D721Med (cell line): Measurements from ENCODE around the gene FRG1.
"Not testable (repeated sequence)": the region's sequence is repeated elsewhere in the genome, so short reads cannot be mapped to it uniquely, and the experiment has no call there.

Experiments used
- DNase-seq: peaks from one replicate; pipeline ENCODE4 v3.0.0; 2011; ENCODE audit warnings: low spot score; ENCODE audit not compliant: insufficient read length
- FAIRE-seq: peaks from 2 replicates; lab custom pipeline; 2011; peaks lifted over from hg19 to GRCh38; lab: Jason Lieb, UNC
- TF ChIP-seq, protein P1 (sequence below): IDR thresholded peaks from 2 replicates; pipeline ENCODE4 v1.5.1; 2012; ENCODE audit warnings: mild to moderate bottlenecking, control low read depth; ENCODE audit not compliant: insufficient read depth; ENCODE audit errors: missing control alignments

The FRG1 gene

DNA sequence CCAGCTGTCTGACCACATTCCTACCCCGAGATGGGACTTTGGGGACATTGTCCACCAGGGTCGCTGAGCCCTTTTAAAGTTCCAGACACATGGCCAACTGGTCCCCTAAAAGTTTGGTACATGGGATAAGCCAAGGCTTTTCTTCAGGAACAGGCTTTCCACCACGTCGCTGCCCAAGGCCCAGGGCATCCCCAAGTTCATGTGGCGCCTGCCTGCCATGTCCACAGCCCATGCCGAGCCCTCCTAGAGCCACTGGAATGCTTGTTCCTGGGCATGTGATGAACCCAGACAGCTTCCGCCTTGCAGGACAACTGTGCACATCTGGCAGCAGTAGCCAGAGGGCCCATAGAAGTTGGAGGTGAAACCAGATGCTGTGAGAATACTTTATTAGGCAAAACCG, 41.3 kb downstream of the FRG1 start:
- TF ChIP-seq, protein P1, sequence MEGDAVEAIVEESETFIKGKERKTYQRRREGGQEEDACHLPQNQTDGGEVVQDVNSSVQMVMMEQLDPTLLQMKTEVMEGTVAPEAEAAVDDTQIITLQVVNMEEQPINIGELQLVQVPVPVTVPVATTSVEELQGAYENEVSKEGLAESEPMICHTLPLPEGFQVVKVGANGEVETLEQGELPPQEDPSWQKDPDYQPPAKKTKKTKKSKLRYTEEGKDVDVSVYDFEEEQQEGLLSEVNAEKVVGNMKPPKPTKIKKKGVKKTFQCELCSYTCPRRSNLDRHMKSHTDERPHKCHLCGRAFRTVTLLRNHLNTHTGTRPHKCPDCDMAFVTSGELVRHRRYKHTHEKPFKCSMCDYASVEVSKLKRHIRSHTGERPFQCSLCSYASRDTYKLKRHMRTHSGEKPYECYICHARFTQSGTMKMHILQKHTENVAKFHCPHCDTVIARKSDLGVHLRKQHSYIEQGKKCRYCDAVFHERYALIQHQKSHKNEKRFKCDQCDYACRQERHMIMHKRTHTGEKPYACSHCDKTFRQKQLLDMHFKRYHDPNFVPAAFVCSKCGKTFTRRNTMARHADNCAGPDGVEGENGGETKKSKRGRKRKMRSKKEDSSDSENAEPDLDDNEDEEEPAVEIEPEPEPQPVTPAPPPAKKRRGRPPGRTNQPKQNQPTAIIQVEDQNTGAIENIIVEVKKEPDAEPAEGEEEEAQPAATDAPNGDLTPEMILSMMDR = no peak
- FAIRE-seq (no peak), DNase-seq (no peak)

GRCh38 chr4:189983916-189984526, 43.3 kb downstream of the FRG1 start:
- not testable (repeated sequence) for FAIRE-seq, DNase-seq

GRCh38 chr4:189984661-189985060, 44.0 kb downstream of the FRG1 start:
- FAIRE-seq, DNase-seq: not testable (repeated sequence)

DNA sequence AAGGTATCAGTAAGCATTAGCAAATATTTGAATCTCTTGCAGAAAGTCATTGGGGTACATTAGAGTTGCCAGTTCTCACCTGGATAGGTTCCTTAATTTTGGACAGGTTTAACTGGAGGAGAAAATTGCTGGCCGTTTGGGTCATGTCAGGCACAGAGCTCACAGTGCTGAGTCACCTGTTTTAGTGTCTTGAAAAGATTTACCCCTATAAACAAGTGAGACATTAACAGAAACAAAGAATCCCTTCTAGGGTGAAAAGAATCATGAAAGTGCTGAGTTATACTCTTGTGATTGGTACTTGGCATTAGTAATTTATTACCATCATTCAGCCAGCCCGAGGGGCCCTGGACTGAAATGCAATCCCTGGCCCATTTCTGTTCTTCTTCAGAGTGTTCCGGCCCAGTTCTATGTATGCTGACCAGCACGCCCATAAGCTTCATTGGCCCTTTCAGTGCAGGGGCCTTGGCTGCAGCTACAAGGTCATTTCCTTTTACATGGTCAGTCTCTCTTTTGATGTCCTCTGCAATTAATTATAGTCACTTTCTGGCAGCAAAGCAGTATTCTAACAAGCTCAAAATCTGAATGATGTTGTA, 45.1 kb downstream of the FRG1 start:
- FAIRE-seq, DNase-seq: not testable (repeated sequence)

DNA sequence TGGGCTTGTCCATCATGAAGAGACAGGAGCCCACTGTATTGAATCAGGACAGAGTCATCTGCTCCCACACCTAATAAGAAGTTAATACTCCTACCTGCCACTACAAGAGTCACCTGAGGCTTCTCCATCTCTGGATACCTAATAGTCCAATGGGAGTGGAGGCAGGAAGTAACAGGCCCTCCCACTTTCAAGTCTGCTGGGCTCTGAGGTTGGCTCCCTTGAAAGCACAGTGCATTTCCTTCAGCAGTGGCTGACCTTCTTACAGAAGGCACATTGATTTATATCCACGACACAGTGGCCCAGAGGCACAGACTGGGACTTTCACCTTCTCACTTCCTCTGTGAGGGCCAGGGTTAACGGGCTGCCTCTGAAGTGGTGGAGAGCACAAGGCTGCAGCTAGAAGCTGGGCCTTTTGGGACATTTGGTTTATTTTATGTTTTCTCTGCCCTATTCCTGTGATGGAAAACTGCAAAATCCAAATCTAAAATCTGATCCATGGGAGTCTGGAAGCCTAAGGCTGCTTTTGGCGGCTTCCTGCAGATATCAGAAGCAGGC, 48.3 kb downstream of the FRG1 start:
- FAIRE-seq (no peak), DNase-seq (no peak)
- TF ChIP-seq, protein P1 = no peak

GRCh38 chr4:189989941-189990340, 49.3 kb downstream of the FRG1 start:
- FAIRE-seq = not testable (repeated sequence)

More at GRCh38 chr4:189989941-189990340, 49.3 kb downstream of the FRG1 start:
- not testable (repeated sequence) for DNase-seq
